H1 (cell line): ENCODE results near the gene QRICH1. TPM values are rescaled to one million over a fixed set of nuclear protein-coding genes. Genes with fewer than 3 reads are reported as not detected.
"Not testable (repeated sequence)": the region's sequence is repeated elsewhere in the genome, so short reads cannot be mapped to it uniquely, and the experiment has no call there.

Experiments
- CTCF ChIA-PET: fragments of 300-600 bp; sonication (Branson Sonifier 250); formaldehyde crosslinking; loops from one replicate; lab custom pipeline; 2021; ENCODE audit not compliant: partially characterized antibody; lab: Charles Lee
- POLR2A ChIA-PET: fragments of 300-600 bp; sonication (Branson Sonifier 250); formaldehyde crosslinking; loops from one replicate; lab custom pipeline; 2021; ENCODE audit warnings: inconsistent platforms; ENCODE audit not compliant: partially characterized antibody; lab: Charles Lee
- DNase-seq, 2 experiments: peaks; one replicate each; pipeline versions ENCODE4 v3.0.0 to v3.0.0-alpha.2; 2010 to 2022; ENCODE audit warnings: low spot score in 2 of 2, low read depth in 1 of 2, mixed read lengths in 1 of 2
- FAIRE-seq: peaks from 2 replicates; lab custom pipeline; 2011; peaks lifted over from hg19 to GRCh38; lab: Jason Lieb, UNC
- H2AFZ ChIP-seq: 2 replicates; pipeline ENCODE4 v1.8.1; 2012; ENCODE audit warnings: low read length, inconsistent platforms
- H2AK5ac ChIP-seq: 2 replicates; pipeline ENCODE4 v1.6.1; 2013; ENCODE audit warnings: low read depth, low read length
- H2BK120ac ChIP-seq: replicated peaks from 2 replicates; pipeline ENCODE3; 2013; ENCODE audit warnings: low read depth, low read length, inconsistent platforms
- H2BK12ac ChIP-seq: 2 replicates; pipeline ENCODE4 v1.6.1; 2013; ENCODE audit warnings: low read depth, low read length
- H2BK15ac ChIP-seq: 2 replicates; pipeline ENCODE4 v1.6.1; 2013; ENCODE audit warnings: low read length
- H2BK20ac ChIP-seq: 2 replicates; pipeline ENCODE4 v1.6.1; 2013; ENCODE audit warnings: low read length
- H2BK5ac ChIP-seq: 2 replicates; pipeline ENCODE4 v1.6.1; 2013; ENCODE audit warnings: low read depth, low read length
- H3K14ac ChIP-seq: 2 replicates; pipeline ENCODE4 v1.6.1; 2013; ENCODE audit warnings: inconsistent platforms; ENCODE audit not compliant: insufficient read length
- H3K18ac ChIP-seq: 2 replicates; pipeline ENCODE4 v1.6.1; 2013; ENCODE audit warnings: low read length; ENCODE audit errors: extremely low read depth
- H3K23ac ChIP-seq: 2 replicates; pipeline ENCODE4 v1.6.1; 2013; ENCODE audit warnings: inconsistent platforms; ENCODE audit not compliant: insufficient read length
- H3K23me2 ChIP-seq: 2 replicates; pipeline ENCODE4 v1.6.1; 2013; ENCODE audit warnings: low read depth, low read length
- H3K27ac ChIP-seq: 2 replicates; pipeline ENCODE4 v1.6.1; 2011; ENCODE audit warnings: low read depth, low read length, inconsistent platforms
- H3K27me3 ChIP-seq, 4 experiments: replicated peaks in 1 of 4; 1 replicate in 1 of 4; 2 replicates in 3 of 4; pipeline versions ENCODE4 v1.6.1 to v1.8.1; 2011 to 2013; ENCODE audit warnings: low read length in 3 of 4, mild to moderate bottlenecking in 3 of 4, inconsistent platforms in 2 of 4, mixed read lengths in 2 of 4, moderate library complexity in 1 of 4; ENCODE audit not compliant: control insufficient read depth in 3 of 4, insufficient read depth in 3 of 4; ENCODE audit errors: extremely low read depth in 1 of 4
- H3K36me3 ChIP-seq, 4 experiments: 2 replicates each; pipeline versions ENCODE4 v1.6.1 to v1.8.1; 2011 to 2013; ENCODE audit warnings: mild to moderate bottlenecking in 4 of 4, low read length in 3 of 4, moderate library complexity in 2 of 4, control low read depth in 1 of 4, inconsistent platforms in 1 of 4; ENCODE audit not compliant: insufficient read depth in 4 of 4, control insufficient read depth in 2 of 4
- H3K4ac ChIP-seq: replicated peaks from 2 replicates; pipeline ENCODE3; 2013; ENCODE audit warnings: low read length, low read depth, mixed read lengths, inconsistent platforms; ENCODE audit not compliant: insufficient read length
- H3K4me1 ChIP-seq, 4 experiments: replicated peaks in 1 of 4; 1 replicate in 1 of 4; 2 replicates in 3 of 4; pipeline versions ENCODE4 v1.6.1 to v1.8.1; 2011 to 2013; ENCODE audit warnings: low read length in 3 of 4, inconsistent platforms in 2 of 4, mixed read lengths in 1 of 4; ENCODE audit not compliant: insufficient read depth in 4 of 4, control insufficient read depth in 3 of 4
- H3K4me2 ChIP-seq, 2 experiments: 2 replicates each; pipeline versions ENCODE4 v1.6.1 to v1.8.1; 2011 to 2013; ENCODE audit warnings: low read depth in 2 of 2, low read length in 2 of 2, control low read depth in 1 of 2, inconsistent platforms in 1 of 2, mild to moderate bottlenecking in 1 of 2; ENCODE audit not compliant: insufficient read depth in 1 of 2
- H3K4me3 ChIP-seq, 4 experiments: fragments of 200-600, 300-600 bp in 1 of 4; sonication (generic), shearing (Covaris generic), sonication (Bioruptor Twin) in 1 of 4; 2 replicates each; pipeline versions ENCODE4 v1.5.1 to v1.8.1; 2011 to 2016; ENCODE audit warnings: low read length in 4 of 4, low read depth in 3 of 4, control low read depth in 2 of 4, inconsistent platforms in 2 of 4, mild to moderate bottlenecking in 2 of 4, mixed read lengths in 1 of 4, moderate library complexity in 1 of 4; ENCODE audit not compliant: insufficient read depth in 2 of 4; ENCODE audit errors: extremely low read depth in 1 of 4
- H3K56ac ChIP-seq: replicated peaks from 2 replicates; pipeline ENCODE3; 2013; ENCODE audit warnings: low read depth, mild to moderate bottlenecking, mixed read lengths, low read length, inconsistent platforms; ENCODE audit not compliant: insufficient read length
- H3K79me1 ChIP-seq: 2 replicates; pipeline ENCODE4 v1.6.1; 2013; ENCODE audit warnings: low read depth, low read length, control low read depth
- H3K79me2 ChIP-seq, 2 experiments: 2 replicates each; pipeline versions ENCODE4 v1.6.1 to v1.8.1; 2012 to 2013; ENCODE audit warnings: low read length in 2 of 2, mild to moderate bottlenecking in 2 of 2, inconsistent platforms in 1 of 2; ENCODE audit not compliant: insufficient read depth in 2 of 2, control insufficient read depth in 1 of 2
- H3K9ac ChIP-seq, 4 experiments: replicated peaks in 1 of 4; 1 replicate in 1 of 4; 2 replicates in 3 of 4; pipeline versions ENCODE4 v1.6.1 to v1.8.1; 2011 to 2013; ENCODE audit warnings: low read depth in 3 of 4, low read length in 3 of 4, control low read depth in 2 of 4, mild to moderate bottlenecking in 2 of 4, moderate library complexity in 2 of 4, inconsistent platforms in 1 of 4; ENCODE audit errors: extremely low read depth in 1 of 4
- H3K9me3 ChIP-seq, 2 experiments: 2 replicates each; pipeline versions ENCODE4 v1.6.1 to v1.8.1; 2012 to 2013; ENCODE audit warnings: mild to moderate bottlenecking in 2 of 2, moderate library complexity in 2 of 2, control low read depth in 1 of 2, inconsistent platforms in 1 of 2, low read depth in 1 of 2, low read length in 1 of 2, mixed read lengths in 1 of 2; ENCODE audit not compliant: insufficient read depth in 2 of 2
- H4K20me1 ChIP-seq, 2 experiments: replicated peaks in 1 of 2; 2 replicates each; pipeline versions ENCODE3 to v1.8.1; 2011 to 2013; ENCODE audit warnings: inconsistent platforms in 2 of 2, low read length in 2 of 2, mild to moderate bottlenecking in 1 of 2; ENCODE audit not compliant: insufficient read depth in 2 of 2, control insufficient read depth in 1 of 2
- H4K5ac ChIP-seq: 2 replicates; pipeline ENCODE4 v1.6.1; 2013; ENCODE audit warnings: low read length, low read depth, mixed read lengths, inconsistent platforms; ENCODE audit not compliant: insufficient read length
- H4K8ac ChIP-seq: 2 replicates; pipeline ENCODE4 v1.8.0; 2013; ENCODE audit warnings: mild to moderate bottlenecking, moderate library complexity, low read length, inconsistent platforms; ENCODE audit not compliant: insufficient read depth; ENCODE audit errors: extremely low read depth
- H4K91ac ChIP-seq: replicated peaks from 2 replicates; pipeline ENCODE3; 2013; ENCODE audit warnings: low read length, mixed read lengths, inconsistent platforms; ENCODE audit not compliant: insufficient read length
- EP300 ChIP-seq, 2 experiments: IDR thresholded peaks; 1 replicate in 1 of 2; 2 replicates in 1 of 2; pipeline ENCODE4 v1.6.1; 2011 to 2012; ENCODE audit warnings: low read depth in 2 of 2, low read length in 2 of 2, mild to moderate bottlenecking in 2 of 2, borderline replicate concordance in 1 of 2, inconsistent platforms in 1 of 2, moderate library complexity in 1 of 2
- FOSL1 ChIP-seq: IDR thresholded peaks from 2 replicates; pipeline ENCODE4 v1.6.1; 2011; ENCODE audit warnings: mild to moderate bottlenecking, low read depth, low read length, moderate library complexity; ENCODE audit not compliant: insufficient read depth
- KDM1A ChIP-seq: fragments of 200-600, 300-600 bp; sonication (generic); IDR thresholded peaks from 2 replicates; pipeline ENCODE4 v1.7.1; 2016; ENCODE audit warnings: mild to moderate bottlenecking, low read length, borderline replicate concordance
- SIN3A ChIP-seq, 2 experiments: IDR thresholded peaks in 1 of 2; conservative IDR thresholded peaks in 1 of 2; 2 replicates each; pipeline ENCODE4 v1.6.1; 2011 to 2012; ENCODE audit warnings: low read length in 2 of 2, improper control_type of control experiment in 1 of 2, low read depth in 1 of 2, mild to moderate bottlenecking in 1 of 2
- WGBS, 2 experiments: shearing (Covaris generic) in 1 of 2; methylation state at CpG; one replicate each; pipeline versions ENCODE4 v1.1.6 to v1.1.7; 2013 to 2015; ENCODE audit warnings: low lambda C conversion rate in 2 of 2, mixed read lengths in 2 of 2, inconsistent platforms in 1 of 2, low coverage in 1 of 2, missing lambda C conversion rate in 1 of 2; ENCODE audit not compliant: insufficient replicate concordance in 2 of 2, insufficient coverage in 1 of 2, insufficient read length in 1 of 2; ENCODE audit errors: extremely low coverage in 1 of 2, missing lambda C conversion rate in 1 of 2; 5-methylcytosine and 5-hydroxymethylcytosine counted together
- polyA plus RNA-seq, 7 experiments: library from polyadenylated mRNA; depleted of rRNA in 3 of 7; stranded (reverse) in 5 of 7; unstranded in 2 of 7; fragments of >200 nt in 5 of 7; fragments of 200-250 nt in 2 of 7; gene quantifications; 1 replicate in 5 of 7; 2 replicates in 1 of 7; 4 replicates in 1 of 7; pipeline versions ENCODE4 v1.2.1 to v1.2.3, GENCODE V29; 2011 to 2013; ENCODE audit warnings: missing spikeins in 2 of 7, mixed read lengths in 2 of 7
- total RNA-seq: library from RNA; stranded (reverse); fragmentation: NEBNext Ultra II Directional; extraction: Animal tissue kit (Norgen Biotek cat#: 25700); gene quantifications from 2 replicates; pipeline ENCODE4 v1.2.1, GENCODE V29; 2021

The QRICH1 gene
- total and polyA plus RNA-seq, 2 of the 8 experiments (the other 6 are each of a cell fraction or from before 2014, with no cell fraction given), result 128 to 142 TPM

- TF ChIP-seq SIN3A (conservative IDR thresholded peaks at IDR 0.05 in 1 of 2, IDR thresholded peaks at IDR 0.05 in 1 of 2; ENCODE audit: low read depth in 1 of 2, low read length in 2 of 2) (no peak), KDM1A (no peak), FOSL1 (no peak), EP300 (IDR thresholded peaks at IDR 0.05; ENCODE audit: borderline replicate concordance in 1 of 2, low read depth in 2 of 2, low read length in 2 of 2) (no peak)
Measured at GRCh38 chr3:49009396-49009795, 84.5 kb downstream of the QRICH1 start (continued).

GRCh38 chr3:49008627-49009026, 85.2 kb downstream of the QRICH1 start:
- not testable (repeated sequence) for H2BK120ac ChIP-seq, H3K56ac ChIP-seq, DNase-seq, H3K27ac ChIP-seq, H2BK12ac ChIP-seq, H3K23ac ChIP-seq, H2BK15ac ChIP-seq, H4K5ac ChIP-seq, H3K27me3 ChIP-seq, H3K14ac ChIP-seq, H4K8ac ChIP-seq, H2AFZ ChIP-seq, H2AK5ac ChIP-seq, H3K18ac ChIP-seq, H3K9me3 ChIP-seq, FAIRE-seq, H3K4ac ChIP-seq, H2BK20ac ChIP-seq, H2BK5ac ChIP-seq, H4K91ac ChIP-seq
- WGBS, 2 experiments, result 89% methylated on average over 5 of the region's 5 CpGs; no CpG with 5 or more reads in 1 of the 2 experiments
- H3K36me3 ChIP-seq, result peaks cover 4 to 29% (median 13%) of the 10 kb centered on the region in 4 experiments
- peaks cover 24 to 34% of the 10 kb centered on the region in 2 experiments for H4K20me1 ChIP-seq
- ChIA-PET POLR2A (interaction anchor here (0.9 to 38.8 kb wide), 9 partner anchors 4 to 346 kb away, joined by 3 to 1518 read pairs (median 7); partner anchors contain the start of genes CELSR3, DALRD3, IMPDH2 and LAMB2), CTCF (interaction anchor here (5.0 to 24.3 kb wide), 2 partner anchors 13 to 18 kb away, joined by 36 to 467 read pairs; partner anchors contain the start of genes NDUFAF3 and P4HTM)
- peak overlapping the region; percentile 86 to 95 for H3K4me2 ChIP-seq
- peaks cover 0 to 12% (median 6%) of the 10 kb centered on the region in 4 experiments; a peak in 5 of 7 replicates for H3K4me1 ChIP-seq
- H3K79me2 ChIP-seq, result peaks cover 11 to 54% of the 10 kb centered on the region in 2 experiments
- peak overlapping the region in 3 of 4 experiments; percentile 31 to 53 (median 44); a peak in 5 of 7 replicates for H3K9ac ChIP-seq
- peaks cover 19% of the 10 kb centered on the region for H3K79me1 ChIP-seq
- peak overlapping the region; percentile 66 to 90 (median 75); a peak in 7 of 8 replicates for H3K4me3 ChIP-seq
- peaks cover 14% of the 10 kb centered on the region for H3K23me2 ChIP-seq
